AG20443 (cell line): ENCODE data around the gene ADAM8.
"Not testable (repeated sequence)": the region's sequence is repeated elsewhere in the genome, so short reads cannot be mapped to it uniquely, and the experiment has no call there.

Experiments
- DNase-seq: peaks from one replicate; pipeline ENCODE4 v3.0.0; 2012; ENCODE audit warnings: low spot score, mixed read lengths

ADAM8 gene

GRCh38 chr10:133231244-133231945, 45.3 kb downstream of the ADAM8 start:
- DNase-seq, result no peak

GRCh38 chr10:133230387-133231195, 46.1 kb downstream of the ADAM8 start:
- no peak for DNase-seq

- DNase-seq, result no peak
Observed at GRCh38 chr10:133230044-133230361, 46.7 kb downstream of the ADAM8 start, which contains the start of gene UTF1. Gene UTF1, plus strand, starts transcription at chr10:133230217. Its CDS starts 72 bp downstream, at chr10:133230289.

- no peak for DNase-seq
Observed at GRCh38 chr10:133229265-133230043, 47.2 kb downstream of the ADAM8 start.

GRCh38 chr10:133227256-133227655, 49.4 kb downstream of the ADAM8 start:
- DNase-seq, result no peak

GRCh38 chr10:133226251-133226808, 50.3 kb downstream of the ADAM8 start:
- DNase-seq, result no peak

GRCh38 chr10:133225707-133226191, 50.9 kb downstream of the ADAM8 start:
- no peak for DNase-seq

- DNase-seq, result no peak
Observed at GRCh38 chr10:133224756-133225372, 51.8 kb downstream of the ADAM8 start.

GRCh38 chr10:133224076-133224475, 52.6 kb downstream of the ADAM8 start:
- no peak for DNase-seq

- not testable (repeated sequence) for DNase-seq
Observed at GRCh38 chr10:133221756-133222155, 54.9 kb downstream of the ADAM8 start.

- DNase-seq, result no peak
Observed at GRCh38 chr10:133221331-133221730, 55.3 kb downstream of the ADAM8 start.

GRCh38 chr10:133219782-133220181, 56.9 kb downstream of the ADAM8 start:
- no peak for DNase-seq

GRCh38 chr10:133218891-133219290, 57.8 kb downstream of the ADAM8 start:
- no peak for DNase-seq

- DNase-seq, result no peak
Observed at GRCh38 chr10:133217800-133218589, 58.7 kb downstream of the ADAM8 start.

- DNase-seq, result no peak
Observed at GRCh38 chr10:133216776-133217175, 59.9 kb downstream of the ADAM8 start.

GRCh38 chr10:133215586-133215985, 61.1 kb downstream of the ADAM8 start:
- no peak for DNase-seq

GRCh38 chr10:133214468-133215410, 61.9 kb downstream of the ADAM8 start:
- DNase-seq, result no peak

GRCh38 chr10:133213641-133214467, 62.8 kb downstream of the ADAM8 start:
- DNase-seq, result no peak
